ENCODE measurements around the gene PTP4A2.
"Not testable (repeated sequence)": the region's sequence is repeated elsewhere in the genome, so short reads cannot be mapped to it uniquely, and the experiment has no call there.

PTP4A2 gene

GRCh38 chr1:31926252-31926651 is 11.9 kb downstream of the PTP4A2 start:
- no peak for TF ChIP-seq GATA1 (IDR thresholded peaks at IDR 0.05; ENCODE audit: low read depth, low read length)
- no peak for TF ChIP-seq POLR2A (IDR thresholded peaks at IDR 0.05; ENCODE audit: low read length)
- no peak for DNase-seq

GRCh38 chr1:31925824-31926223 is 12.3 kb downstream of the PTP4A2 start:
- DNase-seq: not testable (repeated sequence)

DNA sequence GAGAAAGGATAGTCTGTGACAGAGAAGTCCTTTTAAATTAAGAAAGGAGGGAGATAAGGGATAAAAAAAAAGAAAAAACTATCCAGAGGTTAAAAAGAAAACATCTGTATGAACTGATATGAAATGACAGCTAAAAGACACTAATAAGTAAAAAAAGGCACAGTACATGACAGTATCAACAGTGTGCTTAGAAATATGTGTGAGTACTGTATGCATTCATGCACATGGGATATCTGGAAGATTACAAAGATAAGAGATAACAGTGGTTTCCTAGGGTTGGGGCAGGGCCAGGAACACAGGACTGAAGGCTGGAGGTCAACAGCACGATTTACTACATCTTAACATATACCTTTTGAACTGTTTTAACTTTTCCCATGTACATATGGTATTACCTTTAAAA is 13.3 kb downstream of the PTP4A2 start:
- peak; percentile 48 to 61 for DNase-seq
- TF ChIP-seq POLR2A (IDR thresholded peaks at IDR 0.05; ENCODE audit: low read length) (no peak), GATA1 (IDR thresholded peaks at IDR 0.05; ENCODE audit: low read depth, low read length) (no peak)

- DNase-seq: no peak
- TF ChIP-seq GATA1 (IDR thresholded peaks at IDR 0.05; ENCODE audit: low read depth, low read length): no peak
- TF ChIP-seq POLR2A (IDR thresholded peaks at IDR 0.05; ENCODE audit: low read length): no peak
These were observed 14.2 kb downstream of the PTP4A2 start for GRCh38 chr1:31923901-31924535.

DNA sequence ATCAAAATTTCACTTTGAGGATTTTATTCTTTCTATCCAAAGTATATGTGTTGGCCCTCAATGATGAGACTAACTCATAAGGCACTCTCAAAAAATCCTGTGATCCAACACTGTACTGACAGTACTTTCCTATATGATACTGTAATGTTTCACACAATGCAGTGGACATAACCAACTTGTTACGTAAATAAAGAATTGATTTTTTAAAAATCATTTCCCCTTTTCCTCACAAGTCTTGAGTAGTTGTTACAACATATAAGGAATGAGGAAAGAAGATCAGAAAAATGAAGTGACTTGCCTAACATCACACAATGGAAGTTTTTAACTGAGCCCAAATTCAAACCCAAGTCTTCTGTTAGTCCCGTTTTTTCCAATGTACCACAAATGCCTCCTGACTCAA is 17.2 kb downstream of the PTP4A2 start:
- no peak for DNase-seq
- no peak for TF ChIP-seq POLR2A (IDR thresholded peaks at IDR 0.05; ENCODE audit: low read length)

DNA sequence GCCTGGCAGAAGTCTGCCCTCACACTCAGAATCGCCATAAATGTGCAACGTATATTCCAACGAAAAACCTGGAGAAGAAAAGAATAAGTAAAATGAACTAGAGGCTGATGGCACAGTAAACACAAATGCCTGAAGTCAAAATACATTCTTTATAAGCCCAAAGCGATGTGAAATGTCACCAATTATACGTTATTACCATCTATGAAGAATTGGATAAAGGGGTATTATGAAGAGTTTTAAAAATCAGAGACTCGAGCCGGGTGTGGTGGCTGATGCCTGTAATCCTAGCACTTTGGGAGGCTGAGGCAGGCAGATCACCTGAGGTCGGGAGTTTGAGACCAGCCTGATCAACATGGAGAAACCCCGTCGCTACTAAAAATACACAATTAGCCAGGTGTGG is 18.6 kb downstream of the PTP4A2 start:
- no peak for DNase-seq
- no peak for TF ChIP-seq POLR2A (IDR thresholded peaks at IDR 0.05; ENCODE audit: low read length)
- TF ChIP-seq GATA1 (IDR thresholded peaks at IDR 0.05; ENCODE audit: low read depth, low read length): no peak

- no peak for TF ChIP-seq GATA1 (IDR thresholded peaks at IDR 0.05; ENCODE audit: low read depth, low read length)
- no peak for TF ChIP-seq POLR2A (IDR thresholded peaks at IDR 0.05; ENCODE audit: low read length)
- DNase-seq: no peak
These were observed 22.7 kb downstream of the PTP4A2 start for GRCh38 chr1:31915438-31915837.

DNA sequence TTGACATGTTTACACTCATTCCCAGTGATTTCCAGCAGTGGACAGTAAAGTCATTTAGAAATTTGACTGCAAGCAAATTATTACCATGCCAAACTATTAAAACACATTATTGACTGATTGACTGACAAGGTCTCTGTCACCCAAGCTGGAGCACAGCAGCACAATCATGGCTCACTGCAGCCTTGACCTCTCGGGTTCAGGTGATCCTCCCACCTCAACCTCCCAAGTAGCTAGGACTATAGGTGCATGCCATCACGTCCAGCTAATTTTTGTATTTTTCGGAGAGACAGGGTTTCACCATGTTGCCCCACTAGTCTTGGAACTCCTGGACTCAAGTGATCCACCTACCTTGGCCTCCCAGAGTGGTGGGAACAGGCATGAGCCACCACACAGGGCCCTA is 24.2 kb downstream of the PTP4A2 start:
- no peak for TF ChIP-seq POLR2A (IDR thresholded peaks at IDR 0.05; ENCODE audit: low read length)
- no peak for TF ChIP-seq GATA1 (IDR thresholded peaks at IDR 0.05; ENCODE audit: low read depth, low read length)
- no peak for DNase-seq

- no peak for TF ChIP-seq GATA1 (IDR thresholded peaks at IDR 0.05; ENCODE audit: low read depth, low read length)
- TF ChIP-seq POLR2A (IDR thresholded peaks at IDR 0.05; ENCODE audit: low read length): peak; percentile 14
- DNase-seq: no peak
These were observed 25.3 kb downstream of the PTP4A2 start for GRCh38 chr1:31912839-31913239.

DNA sequence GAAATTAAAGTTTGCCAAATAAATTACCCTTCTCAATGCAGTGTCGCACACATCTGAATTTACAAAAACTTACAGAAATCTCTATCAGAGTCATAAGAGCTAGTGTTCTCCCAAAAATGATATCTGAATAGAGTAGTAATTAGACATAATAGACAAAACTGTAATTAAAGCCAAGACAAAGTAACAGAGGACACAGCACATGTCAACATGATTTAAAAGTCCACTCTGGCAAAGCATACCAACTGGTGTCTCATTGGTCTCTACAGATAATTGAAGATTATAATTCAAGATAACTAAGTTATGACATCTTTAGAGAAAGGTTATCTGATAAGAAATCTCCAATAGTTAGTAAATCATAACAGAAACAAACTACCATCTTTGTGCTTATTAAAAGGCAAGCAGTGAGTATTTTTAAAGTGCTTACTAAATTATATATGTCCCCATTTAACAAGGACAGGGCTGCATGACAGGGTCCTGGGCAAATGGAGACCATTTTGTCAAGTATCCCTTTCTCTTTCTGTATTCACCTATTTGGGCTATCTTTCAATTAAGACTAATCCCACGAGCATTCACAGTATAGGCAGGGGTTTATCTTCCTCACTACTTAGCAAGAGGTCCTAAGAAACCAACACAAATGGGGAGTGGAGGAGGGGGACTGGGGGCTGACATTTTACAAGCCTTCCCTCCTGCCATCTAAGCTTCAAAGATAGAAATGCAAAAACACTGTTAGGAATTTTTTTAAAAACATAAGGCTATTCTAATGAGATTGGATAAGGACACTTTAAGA is 26.0 kb downstream of the PTP4A2 start:
- no peak for TF ChIP-seq GATA1 (IDR thresholded peaks at IDR 0.05; ENCODE audit: low read depth, low read length)
- TF ChIP-seq POLR2A (IDR thresholded peaks at IDR 0.05; ENCODE audit: low read length): no peak
- no peak for DNase-seq

DNA sequence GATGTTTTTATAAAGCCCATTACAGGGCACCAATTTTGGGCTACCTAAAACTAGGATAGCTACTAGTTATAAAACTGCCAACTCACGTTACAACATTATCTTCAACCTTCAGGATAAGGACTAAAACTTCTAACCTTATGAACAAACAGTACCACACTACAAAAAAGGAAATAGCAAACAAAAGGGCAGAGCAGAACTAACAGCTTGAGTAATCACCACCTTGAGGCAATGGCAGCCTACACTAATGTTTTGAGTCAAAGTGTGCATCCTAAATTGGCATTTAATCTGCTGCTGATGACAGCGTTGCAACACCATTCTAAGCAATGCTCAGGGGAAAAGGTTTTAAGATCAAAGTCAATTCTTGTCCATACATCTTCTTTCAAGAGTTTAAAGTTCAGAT is 27.2 kb downstream of the PTP4A2 start:
- no peak for TF ChIP-seq GATA1 (IDR thresholded peaks at IDR 0.05; ENCODE audit: low read depth, low read length)
- TF ChIP-seq POLR2A (IDR thresholded peaks at IDR 0.05; ENCODE audit: low read length): no peak
- no peak for DNase-seq

DNA sequence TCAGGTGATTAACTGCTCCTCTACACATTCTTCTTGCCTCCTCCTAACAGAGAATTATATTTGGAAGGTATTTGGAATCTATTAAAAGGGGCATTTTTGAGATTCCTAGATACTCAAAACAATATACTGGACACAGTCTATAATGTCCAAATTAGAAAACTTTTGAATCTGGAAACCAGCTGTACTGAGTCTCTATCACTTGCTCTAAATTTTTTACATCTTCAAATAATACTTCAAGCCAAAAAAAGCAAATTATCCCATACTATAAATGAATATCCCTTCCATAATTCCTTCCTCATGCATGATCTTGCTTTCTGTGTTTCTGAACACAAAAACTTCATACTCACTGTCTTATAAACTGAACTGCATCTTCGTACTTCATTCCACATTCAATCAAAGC is 28.5 kb downstream of the PTP4A2 start:
- TF ChIP-seq GATA1 (IDR thresholded peaks at IDR 0.05; ENCODE audit: low read depth, low read length) (no peak), POLR2A (IDR thresholded peaks at IDR 0.05; ENCODE audit: low read length) (no peak)
- no peak for DNase-seq

GRCh38 chr1:31906557-31906956 is 31.6 kb downstream of the PTP4A2 start:
- TF ChIP-seq POLR2A (IDR thresholded peaks at IDR 0.05; ENCODE audit: low read length): no peak
- no peak for TF ChIP-seq GATA1 (IDR thresholded peaks at IDR 0.05; ENCODE audit: low read depth, low read length)
- DNase-seq: no peak

DNA sequence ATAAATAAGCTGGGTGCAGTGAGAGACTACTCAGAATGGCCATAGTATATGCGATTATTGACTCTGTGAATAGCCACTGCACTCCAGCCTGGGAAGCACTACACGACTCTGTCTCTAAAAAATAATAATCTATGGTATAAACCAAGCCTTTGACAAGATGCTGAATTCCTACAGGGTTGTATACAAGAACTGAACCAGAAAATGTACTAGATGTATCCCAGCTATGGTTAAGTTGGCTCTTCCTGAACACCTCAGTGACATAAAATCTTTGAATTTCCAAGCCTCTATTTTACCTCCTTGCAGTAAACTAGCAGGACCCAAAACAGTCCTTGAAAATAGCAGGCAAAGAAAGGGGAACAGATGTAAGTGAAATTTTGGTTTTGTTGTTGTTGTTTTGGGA is 32.5 kb downstream of the PTP4A2 start:
- TF ChIP-seq POLR2A (IDR thresholded peaks at IDR 0.05; ENCODE audit: low read length) (no peak), GATA1 (IDR thresholded peaks at IDR 0.05; ENCODE audit: low read depth, low read length) (no peak)
- DNase-seq: no peak

DNA sequence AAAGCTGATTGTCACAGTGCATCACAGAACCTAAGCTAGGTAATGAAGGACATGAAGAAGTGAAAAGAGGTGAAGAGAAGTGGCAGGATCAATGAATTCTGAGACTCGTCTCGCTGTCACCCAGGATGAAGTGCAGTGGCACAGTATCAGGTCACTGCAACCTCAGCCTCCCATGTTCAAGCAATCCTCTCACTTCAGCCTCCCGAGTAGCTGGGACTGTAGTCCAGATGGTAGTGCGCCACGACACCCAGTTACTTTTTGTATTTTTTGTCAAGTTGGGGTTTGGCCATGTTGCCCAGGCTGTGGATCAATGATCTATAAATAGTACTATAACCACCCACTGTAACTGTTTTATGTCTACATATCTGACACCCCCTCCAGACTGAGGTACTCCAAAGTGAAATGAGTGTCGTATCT is 33.1 kb downstream of the PTP4A2 start:
- DNase-seq: no peak
- no peak for TF ChIP-seq POLR2A (IDR thresholded peaks at IDR 0.05; ENCODE audit: low read length)
- no peak for TF ChIP-seq GATA1 (IDR thresholded peaks at IDR 0.05; ENCODE audit: low read depth, low read length)

All from erythroblast (primary cell).